Panc1 (cell line): ENCODE data around the gene KRT76. TPM values are rescaled to one million over a fixed set of nuclear protein-coding genes. Genes with fewer than 3 reads are reported as not detected.

ENCODE experiments used
- ATAC-seq: fragments of 200-7000 bp; cut with Tn5 transposase; 2 replicates; pipeline ENCODE4 v1.9.1; 2020; ENCODE audit warnings: mild to moderate bottlenecking, moderate library complexity
- BruUV-seq: library from RNA; stranded (reverse); fragments of 400-500 nt; replicated peaks from 2 replicates; lab custom pipeline; 2021; lab: Mats Ljungman, UMichigan
- CTCF ChIA-PET: fragments of 300-600 bp; sonication (Branson Sonifier 250); formaldehyde crosslinking; loops from one replicate; lab custom pipeline; 2022; ENCODE audit warnings: antibody characterized with exemption; lab: Charles Lee
- POLR2A ChIA-PET: fragments of 300-600 bp; sonication (Branson Sonifier 250); formaldehyde crosslinking; loops from one replicate; lab custom pipeline; 2022; ENCODE audit warnings: antibody characterized with exemption; lab: Charles Lee
- DNase-seq: peaks from one replicate; pipeline ENCODE4 v3.0.0-alpha.2; 2010; ENCODE audit warnings: low read depth, low spot score
- H3K27ac ChIP-seq: 2 replicates; pipeline ENCODE4 v1.5.1; 2011; ENCODE audit warnings: mild to moderate bottlenecking, low read length, inconsistent platforms
- H3K27me3 ChIP-seq: fragments of 200-500 bp; sonication (Bioruptor generic); 2 replicates; pipeline ENCODE4 v1.6.0; 2014; ENCODE audit warnings: low read length, inconsistent platforms; ENCODE audit not compliant: control insufficient read depth, insufficient read depth
- H3K36me3 ChIP-seq: fragments of 200-500 bp; sonication (Bioruptor generic); 2 replicates; pipeline ENCODE4 v1.5.1; 2014; ENCODE audit warnings: inconsistent platforms, mild to moderate bottlenecking, low read length, moderate library complexity; ENCODE audit not compliant: control insufficient read depth, insufficient read depth
- H3K4me1 ChIP-seq: 2 replicates; pipeline ENCODE4 v1.5.1; 2011; ENCODE audit warnings: inconsistent platforms, mild to moderate bottlenecking, low read length, moderate library complexity; ENCODE audit not compliant: control insufficient read depth, insufficient read depth
- H3K4me3 ChIP-seq, 2 experiments: 2 replicates each; pipeline ENCODE4 v1.5.1; 2011 to 2012; ENCODE audit warnings: low read depth in 2 of 2, low read length in 2 of 2, mild to moderate bottlenecking in 2 of 2, inconsistent platforms in 1 of 2, moderate library complexity in 1 of 2
- H3K9me3 ChIP-seq: fragments of 200-500 bp; sonication (Bioruptor generic); 2 replicates; pipeline ENCODE4 v1.5.1; 2014; ENCODE audit warnings: low read depth, mild to moderate bottlenecking, inconsistent platforms, low read length, moderate library complexity; ENCODE audit not compliant: control insufficient read depth, insufficient read depth
- CTCF ChIP-seq: fragments of 450-650 bp; IDR thresholded peaks from 2 replicates; pipeline ENCODE4 v1.5.1; 2017; ENCODE audit warnings: mild to moderate bottlenecking
- POLR2AphosphoS5 ChIP-seq: IDR thresholded peaks from 2 replicates; pipeline ENCODE4 v1.6.1; 2012; ENCODE audit warnings: mild to moderate bottlenecking, low read depth, low read length, moderate library complexity
- REST ChIP-seq, 2 experiments: IDR thresholded peaks; 2 replicates each; pipeline ENCODE4 v1.6.1; 2011 to 2012; ENCODE audit warnings: low read depth in 2 of 2, control low read depth in 1 of 2, low read length in 1 of 2, mild to moderate bottlenecking in 1 of 2, moderate library complexity in 1 of 2; ENCODE audit not compliant: insufficient read depth in 1 of 2
- SIN3A ChIP-seq: IDR thresholded peaks from 2 replicates; pipeline ENCODE4 v1.6.1; 2012; ENCODE audit warnings: low read depth, mild to moderate bottlenecking, low read length, moderate library complexity, borderline replicate concordance; ENCODE audit not compliant: insufficient read depth
- TCF7L2 ChIP-seq: IDR thresholded peaks from 2 replicates; pipeline ENCODE4 v1.6.1; 2011; ENCODE audit warnings: mild to moderate bottlenecking, low read depth, low read length, inconsistent platforms
- in situ Hi-C: cut with HindIII; loops from 2 replicates; pipeline ENCODE4 v1.10.0; 2016; ENCODE audit warnings: low sequenced_read_pairs, low pct_unique_long_range_greater_than_20kb
- intact Hi-C: fragments of 100-400 bp; cut with micrococcal nuclease; formaldehyde crosslinking; loops from one replicate; pipeline ENCODE4 v1.10.0; 2022; ENCODE audit not compliant: unreplicated experiment
- total RNA-seq: library from RNA; stranded (reverse); gene quantifications from one replicate; pipeline ENCODE4 v1.2.1, GENCODE V29; 2021; ENCODE audit not compliant: unreplicated experiment

Gene KRT76
- total RNA-seq, 1 experiment from 2014 or later: not detected

GRCh38 chr12:52744493-52745156 lies 32.5 kb downstream of the KRT76 start:
- TF ChIP-seq CTCF (no peak), REST (IDR thresholded peaks at IDR 0.05; ENCODE audit: insufficient read depth in 1 of 2, low read depth in 2 of 2, low read length in 1 of 2) (no peak), SIN3A (no peak), POLR2AphosphoS5 (no peak), TCF7L2 (no peak)
- in situ Hi-C loops (no loop called here), intact Hi-C loops (no loop called here)
- ATAC-seq: no peak
- BruUV-seq: no TSS peak
- Histone ChIP-seq H3K9me3 (no peaks in the 10 kb centered on the region), H3K27me3 (peaks cover 9% of the 10 kb centered on the region; the same call in 1 of the 2 replicates), H3K27ac (no peak overlapping the region), H3K4me3 (no peak overlapping the region), H3K36me3 (no peaks in the 10 kb centered on the region), H3K4me1 (no peaks in the 10 kb centered on the region)
- CTCF ChIA-PET: no interaction called here
- DNase-seq: no peak
- POLR2A ChIA-PET: no interaction called here

- H3K36me3 ChIP-seq: no peaks in the 10 kb centered on the region
- no TSS peak for BruUV-seq
- no peaks in the 10 kb centered on the region for H3K4me1 ChIP-seq
- CTCF ChIA-PET: no interaction called here
- peaks cover 9% of the 10 kb centered on the region; the same call in 1 of the 2 replicates for H3K27me3 ChIP-seq
- H3K4me3 ChIP-seq: no peak overlapping the region
- DNase-seq: no peak
- POLR2A ChIA-PET: no interaction called here
- H3K9me3 ChIP-seq: no peaks in the 10 kb centered on the region
- in situ Hi-C loops (no loop called here), intact Hi-C loops (no loop called here)
- no peak for ATAC-seq
- H3K27ac ChIP-seq: no peak overlapping the region
- TF ChIP-seq POLR2AphosphoS5 (no peak), SIN3A (no peak), TCF7L2 (no peak), REST (IDR thresholded peaks at IDR 0.05; ENCODE audit: insufficient read depth in 1 of 2, low read depth in 2 of 2, low read length in 1 of 2) (no peak), CTCF (no peak; the same call in 1 of the 2 replicates)
Observed at GRCh38 chr12:52742822-52743457, 34.2 kb downstream of the KRT76 start.
